Gastrocnemius medialis (tissue), 4 donors: ENCODE measurements around the gene VPREB3. TPM values are rescaled to one million over a fixed set of nuclear protein-coding genes. Genes with fewer than 3 reads are reported as not detected.

Experiments used
- ATAC-seq, 2 donors: fragments of 150-250 bp; one replicate each; pipeline ENCODE4 v1.9.1; 2016
- DNase-seq, 2 donors: peaks; one replicate each; pipeline ENCODE4 v3.0.0-alpha.2; 2019
- H3K27ac ChIP-seq, 4 donors: fragments of 200-600 bp; sonication (generic); 1 replicate in 1 of 4; 2 replicates in 3 of 4; pipeline ENCODE4 v1.5.1; 2016 to 2018; ENCODE audit warnings: mild to moderate bottlenecking in 2 of 4, moderate library complexity in 1 of 4
- H3K27me3 ChIP-seq, 3 donors: fragments of 200-600 bp; sonication (generic) in 2 of 3; 1 replicate in 1 of 3; 2 replicates in 2 of 3; pipeline versions ENCODE4 v1.5.1 to v1.6.0; 2016 to 2019; ENCODE audit warnings: mild to moderate bottlenecking in 1 of 3, moderate library complexity in 1 of 3
- H3K36me3 ChIP-seq, 2 donors: fragments of 200-600 bp; sonication (generic) in 1 of 2; one replicate each; pipeline ENCODE4 v1.5.1; 2017 to 2018
- H3K4me1 ChIP-seq, 2 donors: fragments of 200-600 bp; sonication (generic) in 1 of 2; one replicate each; pipeline ENCODE4 v1.5.1; 2016 to 2017; ENCODE audit warnings: mild to moderate bottlenecking in 2 of 2
- H3K4me3 ChIP-seq, 4 donors: fragments of 200-600 bp; sonication (generic) in 3 of 4; 1 replicate in 1 of 4; 2 replicates in 3 of 4; pipeline ENCODE4 v1.5.1; 2016 to 2019; ENCODE audit warnings: mild to moderate bottlenecking in 2 of 4
- H3K9me3 ChIP-seq, 3 donors: fragments of 200-600 bp; sonication (generic) in 2 of 3; 1 replicate in 1 of 3; 2 replicates in 2 of 3; pipeline ENCODE4 v1.5.1; 2016 to 2019
- POLR2A ChIP-seq, 2 donors: fragments of 450-650 bp; IDR thresholded peaks; one replicate each; pipeline ENCODE4 v1.6.1; 2017; ENCODE audit warnings: antibody characterized with exemption in 2 of 2, mild to moderate bottlenecking in 2 of 2, moderate library complexity in 2 of 2
- in situ Hi-C, 4 donors: fragments of 200-750 bp; cut with MboI; loops; one replicate each; pipeline versions ENCODE4 v1.15.0 to v1.8.0; 2017; ENCODE audit warnings: low sequenced_read_pairs in 4 of 4
- intact Hi-C: fragments of 100-400 bp; cut with DNase I; formaldehyde crosslinking; loops from one replicate; pipeline ENCODE4 v1.15.1; 2023; ENCODE audit warnings: low total_unique reads
- total RNA-seq, 4 donors: library from RNA; depleted of rRNA; stranded (reverse); fragments of >200 nt; gene quantifications; one replicate each; pipeline versions ENCODE4 v1.1.0 to v1.2.3, GENCODE V29; 2016
- TF ChIP-seq, protein P1 (sequence below), 5 experiments: fragments of 450-650 bp in 3 of 5; fragments of 200-600 bp in 2 of 5; sonication (generic) in 2 of 5; IDR thresholded peaks in 4 of 5; conservative IDR thresholded peaks in 1 of 5; 1 replicate in 4 of 5; 2 replicates in 1 of 5; pipeline ENCODE4 v1.5.1; 2016 to 2019; ENCODE audit warnings: antibody characterized with exemption in 5 of 5, mild to moderate bottlenecking in 3 of 5, moderate library complexity in 3 of 5

Gene VPREB3
- total RNA-seq, 4 donors from 2014 or later = 1.1 TPM; not detected in 3

DNA sequence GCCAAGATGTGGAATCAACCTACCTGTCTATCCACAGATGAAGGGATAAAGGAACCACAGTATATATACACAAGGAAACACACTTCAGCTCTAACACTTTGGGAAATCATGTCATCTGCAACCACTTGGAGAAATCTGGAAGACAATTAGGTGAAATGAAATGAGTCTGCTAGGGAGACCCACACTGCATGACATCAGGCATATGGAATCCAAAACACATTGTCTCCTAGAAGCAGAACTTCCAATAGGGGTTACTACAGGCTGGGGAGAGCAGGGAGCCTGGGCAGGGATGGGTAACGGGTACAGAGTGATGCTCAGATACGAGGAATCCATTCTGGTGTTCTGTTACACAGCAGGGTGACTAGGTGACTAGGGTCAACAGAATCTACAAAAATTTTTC is 45.1 kb downstream of the VPREB3 start:
- intact Hi-C loops = no loop called here
- no peak for TF ChIP-seq POLR2A (IDR thresholded peaks at IDR 0.05)
- TF ChIP-seq, protein P1, sequence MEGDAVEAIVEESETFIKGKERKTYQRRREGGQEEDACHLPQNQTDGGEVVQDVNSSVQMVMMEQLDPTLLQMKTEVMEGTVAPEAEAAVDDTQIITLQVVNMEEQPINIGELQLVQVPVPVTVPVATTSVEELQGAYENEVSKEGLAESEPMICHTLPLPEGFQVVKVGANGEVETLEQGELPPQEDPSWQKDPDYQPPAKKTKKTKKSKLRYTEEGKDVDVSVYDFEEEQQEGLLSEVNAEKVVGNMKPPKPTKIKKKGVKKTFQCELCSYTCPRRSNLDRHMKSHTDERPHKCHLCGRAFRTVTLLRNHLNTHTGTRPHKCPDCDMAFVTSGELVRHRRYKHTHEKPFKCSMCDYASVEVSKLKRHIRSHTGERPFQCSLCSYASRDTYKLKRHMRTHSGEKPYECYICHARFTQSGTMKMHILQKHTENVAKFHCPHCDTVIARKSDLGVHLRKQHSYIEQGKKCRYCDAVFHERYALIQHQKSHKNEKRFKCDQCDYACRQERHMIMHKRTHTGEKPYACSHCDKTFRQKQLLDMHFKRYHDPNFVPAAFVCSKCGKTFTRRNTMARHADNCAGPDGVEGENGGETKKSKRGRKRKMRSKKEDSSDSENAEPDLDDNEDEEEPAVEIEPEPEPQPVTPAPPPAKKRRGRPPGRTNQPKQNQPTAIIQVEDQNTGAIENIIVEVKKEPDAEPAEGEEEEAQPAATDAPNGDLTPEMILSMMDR (IDR thresholded peaks at IDR 0.05 in 4 of 5, conservative IDR thresholded peaks at IDR 0.05 in 1 of 5) = no peak
- Histone ChIP-seq H3K4me1 (no peaks in the 10 kb centered on the region), H3K27ac (no peak overlapping the region), H3K4me3 (no peak overlapping the region), H3K36me3 (peaks cover 3 to 82% of the 10 kb centered on the region in 2 donors), H3K9me3 (no peaks in the 10 kb centered on the region), H3K27me3 (no peaks in the 10 kb centered on the region)
- in situ Hi-C loops = no loop called here
- DNase-seq (no peak), ATAC-seq (no peak)

DNA sequence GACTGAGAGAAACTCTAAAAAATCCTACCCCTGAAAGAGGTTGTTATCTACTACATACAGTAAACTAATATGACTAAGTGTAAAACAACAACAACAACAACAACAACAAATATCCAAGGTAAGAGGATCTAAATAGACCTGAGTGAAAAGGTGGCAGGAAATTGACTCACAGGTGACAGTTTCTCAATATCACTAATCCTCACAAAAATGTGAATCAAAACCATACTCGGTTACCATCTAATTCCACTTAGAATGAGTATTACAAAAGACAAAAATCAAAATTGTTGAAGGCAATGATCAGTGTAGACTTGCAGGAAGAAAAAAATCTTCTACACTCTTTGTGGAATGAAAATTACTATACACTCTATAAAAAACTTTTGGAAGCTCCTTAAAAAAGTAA is 46.0 kb downstream of the VPREB3 start:
- H3K4me3 ChIP-seq = no peak overlapping the region
- ATAC-seq (no peak), DNase-seq (no peak)
- in situ Hi-C loops (no loop called here), intact Hi-C loops (no loop called here)
- H3K9me3 ChIP-seq = no peaks in the 10 kb centered on the region
- no peak for TF ChIP-seq POLR2A (IDR thresholded peaks at IDR 0.05)
- TF ChIP-seq, protein P1 (IDR thresholded peaks at IDR 0.05 in 4 of 5, conservative IDR thresholded peaks at IDR 0.05 in 1 of 5) = no peak
- no peaks in the 10 kb centered on the region for H3K4me1 ChIP-seq
- no peaks in the 10 kb centered on the region for H3K27me3 ChIP-seq
- H3K36me3 ChIP-seq = peaks cover 3 to 79% of the 10 kb centered on the region in 2 donors
- no peak overlapping the region for H3K27ac ChIP-seq

GRCh38 chr22:23705358-23705757 is 48.9 kb downstream of the VPREB3 start:
- intact Hi-C loops (no loop called here), in situ Hi-C loops (no loop called here)
- no peak for DNase-seq

DNA sequence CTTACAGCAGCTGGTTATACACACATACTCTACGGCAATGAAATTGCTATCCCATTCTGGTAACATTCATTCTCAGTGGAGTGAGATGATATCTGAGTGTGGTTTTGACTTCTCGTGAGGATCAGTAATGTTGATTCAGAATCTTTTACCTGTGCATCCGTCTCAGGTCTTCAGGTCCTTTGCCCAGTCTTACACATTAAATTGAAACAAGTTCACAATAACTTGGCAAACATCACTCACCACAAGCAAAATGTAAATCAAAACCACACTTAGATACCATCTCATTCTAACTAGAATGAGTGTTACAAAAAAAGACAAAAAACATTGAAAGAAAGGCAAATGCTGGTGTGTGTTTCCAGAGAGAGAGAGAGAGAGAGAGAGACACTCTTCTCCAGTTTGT is 49.4 kb downstream of the VPREB3 start:
- Histone ChIP-seq H3K36me3 (peaks cover 3 to 70% of the 10 kb centered on the region in 2 donors), H3K27ac (no peak overlapping the region), H3K27me3 (no peaks in the 10 kb centered on the region), H3K4me1 (peaks cover 0 to 9% of the 10 kb centered on the region in 2 donors), H3K9me3 (no peaks in the 10 kb centered on the region), H3K4me3 (no peak overlapping the region)
- DNase-seq (no peak), ATAC-seq (no peak)
- in situ Hi-C loops (no loop called here), intact Hi-C loops (no loop called here)
- TF ChIP-seq, protein P1 (IDR thresholded peaks at IDR 0.05 in 4 of 5, conservative IDR thresholded peaks at IDR 0.05 in 1 of 5) = no peak
- no peak for TF ChIP-seq POLR2A (IDR thresholded peaks at IDR 0.05)

More at GRCh38 chr22:23705358-23705757, 48.9 kb downstream of the VPREB3 start:
- Histone ChIP-seq H3K27me3 (no peaks in the 10 kb centered on the region), H3K4me3 (no peak overlapping the region), H3K4me1 (peaks cover 0 to 9% of the 10 kb centered on the region in 2 donors), H3K27ac (no peak overlapping the region), H3K36me3 (peaks cover 3 to 72% of the 10 kb centered on the region in 2 donors), H3K9me3 (no peaks in the 10 kb centered on the region)
- no peak for ATAC-seq
- TF ChIP-seq, protein P1 (IDR thresholded peaks at IDR 0.05 in 4 of 5, conservative IDR thresholded peaks at IDR 0.05 in 1 of 5) = no peak
- TF ChIP-seq POLR2A (IDR thresholded peaks at IDR 0.05) = no peak

DNA sequence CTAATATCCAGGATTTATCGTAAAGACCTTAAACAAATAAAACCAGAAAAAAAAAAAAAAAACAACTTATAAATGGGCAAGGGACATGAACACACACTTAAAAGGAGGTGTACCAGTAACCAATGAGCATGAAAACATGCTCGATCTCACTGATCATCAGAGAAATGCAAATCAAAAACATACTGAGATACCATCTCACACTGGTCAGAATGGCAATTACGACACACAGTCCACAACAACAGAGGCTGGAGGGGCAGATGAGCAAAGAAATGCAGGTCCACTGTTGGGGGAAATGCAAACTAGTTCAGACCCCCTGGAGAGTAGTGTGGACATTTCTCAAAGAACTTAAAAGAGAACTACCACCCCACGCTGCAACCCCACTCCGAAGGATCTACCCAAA is 50.2 kb downstream of the VPREB3 start:
- H3K36me3 ChIP-seq = peaks cover 3 to 62% of the 10 kb centered on the region in 2 donors
- H3K4me1 ChIP-seq = peaks cover 0 to 9% of the 10 kb centered on the region in 2 donors
- no peak for ATAC-seq
- H3K9me3 ChIP-seq = no peaks in the 10 kb centered on the region
- H3K27me3 ChIP-seq = no peaks in the 10 kb centered on the region
- in situ Hi-C loops (no loop called here), intact Hi-C loops (no loop called here)
- no peak overlapping the region for H3K27ac ChIP-seq
- no peak overlapping the region for H3K4me3 ChIP-seq
- no peak for TF ChIP-seq POLR2A (IDR thresholded peaks at IDR 0.05)
- TF ChIP-seq, protein P1 (IDR thresholded peaks at IDR 0.05 in 4 of 5, conservative IDR thresholded peaks at IDR 0.05 in 1 of 5) = no peak
- no peak for DNase-seq
